Kidney (tissue), 14 donors: ENCODE results near the gene PATJ. TPM values are rescaled to one million over a fixed set of nuclear protein-coding genes. Genes with fewer than 3 reads are reported as not detected.

ENCODE experiments used
- DNase-seq, 5 donors: peaks; one replicate each; pipeline ENCODE4 v3.0.0-alpha.2; 2013 to 2020
- FAIRE-seq: peaks from 2 replicates; lab custom pipeline; 2012; peaks lifted over from hg19 to GRCh38; lab: Jason Lieb, UNC
- H3K27ac ChIP-seq, 2 donors: one replicate each; pipeline ENCODE4 v1.7.0; 2013; ENCODE audit warnings: low read depth in 2 of 2, low read length in 2 of 2, inconsistent platforms in 1 of 2
- H3K27me3 ChIP-seq: one replicate; pipeline ENCODE4 v1.7.1; 2013; ENCODE audit warnings: low read length, inconsistent platforms; ENCODE audit not compliant: control insufficient read depth, insufficient read depth
- H3K36me3 ChIP-seq, 3 donors: one replicate each; pipeline versions ENCODE4 v1.7.0 to v1.7.1; 2013; ENCODE audit warnings: low read length in 3 of 3, control low read depth in 1 of 3, inconsistent platforms in 1 of 3; ENCODE audit not compliant: insufficient read depth in 3 of 3, control insufficient read depth in 2 of 3
- H3K4me1 ChIP-seq, 3 donors: one replicate each; pipeline versions ENCODE4 v1.7.0 to v1.7.1; 2013; ENCODE audit warnings: low read length in 3 of 3, inconsistent platforms in 1 of 3, low read depth in 1 of 3; ENCODE audit not compliant: control insufficient read depth in 2 of 3, insufficient read depth in 2 of 3
- H3K4me3 ChIP-seq, 3 donors: one replicate each; pipeline versions ENCODE4 v1.7.0 to v1.8.1; 2013; ENCODE audit warnings: low read length in 3 of 3, control low read depth in 1 of 3, inconsistent platforms in 1 of 3
- H3K9ac ChIP-seq, 3 donors: one replicate each; pipeline versions ENCODE4 v1.7.0 to v1.7.1; 2013; ENCODE audit warnings: low read length in 3 of 3, control low read depth in 1 of 3, inconsistent platforms in 1 of 3
- H3K9me3 ChIP-seq, 3 donors: one replicate each; pipeline versions ENCODE4 v1.7.0 to v1.7.1; 2013; ENCODE audit warnings: low read length in 3 of 3, control low read depth in 1 of 3, inconsistent platforms in 1 of 3; ENCODE audit not compliant: control insufficient read depth in 2 of 3, insufficient read depth in 1 of 3
- CTCF ChIP-seq: IDR thresholded peaks from 3 replicates; pipeline ENCODE4 v1.5.1; 2012; ENCODE audit warnings: mild to moderate bottlenecking, moderate library complexity, borderline replicate concordance; ENCODE audit not compliant: insufficient read depth; ENCODE audit errors: extremely low read depth
- intact Hi-C: fragments of 100-400 bp; cut with DNase I; formaldehyde crosslinking; loops from one replicate; pipeline ENCODE4 v1.11.1; 2022
- polyA plus RNA-seq: library from polyadenylated mRNA; stranded (reverse); fragments of 350-450 nt; fragmentation: Illumina TruSeq; extraction: RNeasy Lipid Tissue Mini Kit (QIAGEN cat#74804); gene quantifications from one replicate; pipeline ENCODE4 v1.2.3, GENCODE V29; 2014; ENCODE audit warnings: low read depth, low replicate concordance; ENCODE audit not compliant: insufficient read depth
- total RNA-seq: library from RNA; stranded (reverse); fragmentation: NEBNext Ultra II Directional; extraction: Animal tissue kit (Norgen Biotek cat#: 25700); gene quantifications from one replicate; pipeline ENCODE4 v1.2.1, GENCODE V29; 2021
- donor health status: control.
- donor health status: control.
- donor health status: control.
- donor health status: control.
- donor health status: control.
- donor health status: DM: yes; HTN: yes; CAD: no.
- donor health status: Normal renal cell carcinoma (clear cell type).

Gene PATJ
- total and polyA plus RNA-seq, 2 donors from 2014 or later = 44.0 to 98.0 TPM

GRCh38 chr1:61853583-61853982 lies 111.3 kb downstream of the PATJ start:
- FAIRE-seq (no peak), DNase-seq (peak in 2 of 5 donors; percentile 25 to 46)
- intact Hi-C loops = no loop called here
- no peaks in the 10 kb centered on the region for H3K9me3 ChIP-seq
- no peaks in the 10 kb centered on the region for H3K4me1 ChIP-seq
- peaks cover 0 to 19% (median 10%) of the 10 kb centered on the region in 3 donors for H3K36me3 ChIP-seq
- H3K27me3 ChIP-seq = no peaks in the 10 kb centered on the region
- no peak overlapping the region for H3K9ac ChIP-seq
- TF ChIP-seq CTCF = no peak
- H3K27ac ChIP-seq = no peak overlapping the region
- H3K4me3 ChIP-seq = no peak overlapping the region

- DNase-seq (no peak), FAIRE-seq (no peak)
- Histone ChIP-seq H3K4me3 (no peak overlapping the region), H3K27me3 (no peaks in the 10 kb centered on the region), H3K36me3 (peaks cover under 1 to 26% (median 9%) of the 10 kb centered on the region in 3 donors), H3K9ac (no peak overlapping the region), H3K27ac (no peak overlapping the region), H3K4me1 (peaks cover 0 to 4% (median 0%) of the 10 kb centered on the region in 3 donors), H3K9me3 (no peaks in the 10 kb centered on the region)
- TF ChIP-seq CTCF = no peak
- intact Hi-C loops = no loop called here
Measured at GRCh38 chr1:61864489-61864888, 122.2 kb downstream of the PATJ start.

- TF ChIP-seq CTCF = no peak
- intact Hi-C loops = no loop called here
- no peak overlapping the region for H3K4me3 ChIP-seq
- no peak overlapping the region for H3K27ac ChIP-seq
- peaks cover 0 to 4% (median 0%) of the 10 kb centered on the region in 3 donors for H3K4me1 ChIP-seq
- no peaks in the 10 kb centered on the region for H3K9me3 ChIP-seq
- no peak for DNase-seq
- no peak for FAIRE-seq
- no peaks in the 10 kb centered on the region for H3K27me3 ChIP-seq
- no peak overlapping the region for H3K9ac ChIP-seq
- H3K36me3 ChIP-seq = peaks cover 2 to 22% (median 9%) of the 10 kb centered on the region in 3 donors
Measured at GRCh38 chr1:61865646-61866220, 123.5 kb downstream of the PATJ start.
